Measurements from ENCODE around the gene FANK1. TPM values are rescaled to one million over a fixed set of nuclear protein-coding genes. Genes with fewer than 3 reads are reported as not detected.
A peak's percentile ranks its signal among the peaks of the same experiment; 100 is the strongest.

Gene FANK1
- total RNA-seq, 1 donor from 2014 or later = 0.30 TPM

GRCh38 chr10:125850766-125851731, 45.3 kb upstream of the FANK1 start:
- Histone ChIP-seq H3K27ac (replicated peaks) (peak overlapping the region; percentile 65), H3K36me3 (peaks cover 76% of the 10 kb centered on the region)
- intact Hi-C loops (cut with micrococcal nuclease) = no loop called here

GRCh38 chr10:125852487-125852886, 43.9 kb upstream of the FANK1 start:
- H3K4me3 ChIP-seq = no peak overlapping the region
- peaks cover 25% of the 10 kb centered on the region for H3K4me1 ChIP-seq
- intact Hi-C loops (cut with micrococcal nuclease) = no loop called here
- no peak for TF ChIP-seq CTCF (IDR thresholded peaks at IDR 0.05; ENCODE audit: borderline replicate concordance)
- H3K27ac ChIP-seq (replicated peaks) = no peak overlapping the region
- DNase-seq = no peak
- peaks cover 82% of the 10 kb centered on the region for H3K36me3 ChIP-seq
- H3K27me3 ChIP-seq (ENCODE audit: low read depth) = no peaks in the 10 kb centered on the region
- H3K9me3 ChIP-seq (replicated peaks) = no peaks in the 10 kb centered on the region

More at GRCh38 chr10:125850766-125851731, 45.3 kb upstream of the FANK1 start:
- H3K4me1 ChIP-seq = peaks cover 25% of the 10 kb centered on the region
- H3K9me3 ChIP-seq (replicated peaks) = no peaks in the 10 kb centered on the region
- no peak for TF ChIP-seq CTCF (IDR thresholded peaks at IDR 0.05; ENCODE audit: borderline replicate concordance)
- no peaks in the 10 kb centered on the region for H3K27me3 ChIP-seq (ENCODE audit: low read depth)
- no peak overlapping the region for H3K4me3 ChIP-seq
- no peak for DNase-seq

- Histone ChIP-seq H3K9me3 (replicated peaks) (no peaks in the 10 kb centered on the region), H3K4me1 (no peaks in the 10 kb centered on the region), H3K27me3 (ENCODE audit: low read depth) (no peaks in the 10 kb centered on the region), H3K36me3 (peaks cover 71% of the 10 kb centered on the region), H3K27ac (replicated peaks) (no peak overlapping the region), H3K4me3 (no peak overlapping the region)
- intact Hi-C loops (cut with micrococcal nuclease) = no loop called here
- no peak for DNase-seq
- no peak for TF ChIP-seq CTCF (IDR thresholded peaks at IDR 0.05; ENCODE audit: borderline replicate concordance)
These were observed 39.1 kb upstream of the FANK1 start for GRCh38 chr10:125857185-125857760.

DNA sequence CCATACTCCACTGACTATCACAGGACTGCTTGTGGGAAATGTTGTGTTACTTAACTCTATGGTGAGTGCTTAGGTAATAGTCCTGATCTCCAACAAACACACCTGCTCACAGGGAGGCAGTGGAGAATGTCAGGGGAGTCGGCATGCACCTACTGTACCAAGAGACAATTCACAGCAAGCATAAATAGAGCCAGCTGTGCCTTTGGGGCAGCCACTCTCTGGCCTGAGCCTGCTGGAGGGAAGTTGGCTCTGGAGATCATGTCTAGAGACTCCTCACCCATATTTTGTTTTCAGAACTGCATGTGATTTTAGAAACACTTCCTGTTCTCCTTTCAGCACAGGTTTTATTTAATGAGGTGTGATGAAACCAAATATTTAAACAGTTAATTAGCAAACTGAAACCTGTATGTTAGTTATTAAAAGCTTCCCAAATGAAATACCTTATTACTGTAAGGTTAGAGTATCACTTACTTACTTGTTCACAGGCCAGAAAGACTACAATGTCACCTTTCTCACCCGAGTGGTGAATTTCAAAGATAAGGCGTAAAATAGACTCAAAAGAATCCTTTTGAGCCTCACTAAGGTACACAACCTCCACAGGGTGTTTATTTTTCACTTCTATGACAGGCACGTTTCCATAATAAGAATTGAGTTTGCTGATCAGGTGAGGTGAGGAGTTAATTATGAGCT, 37.1 kb upstream of the FANK1 start:
- no peak for DNase-seq
- H3K27me3 ChIP-seq (ENCODE audit: low read depth) = no peaks in the 10 kb centered on the region
- no peak for TF ChIP-seq CTCF (IDR thresholded peaks at IDR 0.05; ENCODE audit: borderline replicate concordance)
- H3K36me3 ChIP-seq = peaks cover 68% of the 10 kb centered on the region
- H3K4me1 ChIP-seq = no peaks in the 10 kb centered on the region
- H3K27ac ChIP-seq (replicated peaks) = no peak overlapping the region
- H3K4me3 ChIP-seq = no peak overlapping the region
- no peaks in the 10 kb centered on the region for H3K9me3 ChIP-seq (replicated peaks)
- intact Hi-C loops (cut with micrococcal nuclease) = no loop called here

DNA sequence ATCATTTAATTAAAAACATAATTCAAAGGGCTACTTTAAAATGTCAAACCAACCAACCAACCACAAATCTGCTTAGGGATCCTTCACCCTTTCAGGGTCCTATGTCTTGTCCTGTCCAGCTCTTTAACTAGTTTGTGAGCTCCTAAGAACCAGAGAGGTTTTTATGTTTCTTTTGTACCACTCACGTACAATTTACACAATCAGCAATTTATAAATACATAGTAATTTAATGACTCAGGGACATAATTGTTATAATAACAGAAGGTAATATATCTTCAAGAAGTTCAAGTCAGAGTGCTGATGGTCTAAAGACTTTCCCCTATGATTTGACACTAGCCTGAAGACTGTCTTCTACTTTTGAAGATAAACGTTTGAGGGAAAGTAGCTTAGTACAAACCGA, 31.2 kb upstream of the FANK1 start:
- Histone ChIP-seq H3K36me3 (peaks cover 49% of the 10 kb centered on the region), H3K4me1 (no peaks in the 10 kb centered on the region), H3K27me3 (ENCODE audit: low read depth) (no peaks in the 10 kb centered on the region), H3K4me3 (no peak overlapping the region), H3K9me3 (replicated peaks) (no peaks in the 10 kb centered on the region), H3K27ac (replicated peaks) (no peak overlapping the region)
- no peak for DNase-seq
- intact Hi-C loops (cut with micrococcal nuclease) = no loop called here
- no peak for TF ChIP-seq CTCF (IDR thresholded peaks at IDR 0.05; ENCODE audit: borderline replicate concordance)

Data from left ventricle myocardium inferior (tissue), 1 donor.